Measurements from ENCODE around the gene IL20RA.
A peak's percentile ranks its signal among the peaks of the same experiment; 100 is the strongest.

Gene IL20RA

DNA sequence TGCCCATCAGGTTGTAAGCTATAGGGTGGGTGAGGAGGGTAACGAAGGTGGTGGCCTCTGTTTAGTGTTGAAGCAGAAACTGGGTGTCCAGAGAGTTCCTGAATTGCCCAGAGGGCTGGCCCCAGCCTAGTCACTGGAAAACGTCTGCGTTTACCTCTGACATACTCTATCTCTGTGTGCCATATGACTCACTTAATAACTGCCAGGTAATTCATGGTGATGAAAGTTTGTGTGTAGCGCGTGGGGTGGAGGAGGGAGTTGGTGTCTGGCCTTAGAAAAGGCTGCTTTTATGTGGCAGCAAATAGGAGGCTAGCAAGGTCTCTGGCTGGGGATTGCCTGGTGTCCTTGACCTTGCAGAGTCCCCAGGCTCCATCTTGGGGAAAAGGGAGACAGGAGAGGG lies 75.3 kb downstream of the IL20RA start:
- DNase-seq (ENCODE audit: low read depth): no peak
- H3K4me3 ChIP-seq (replicated peaks; ENCODE audit: low read depth, low read length): no peak overlapping the region
- TF ChIP-seq, protein P1, sequence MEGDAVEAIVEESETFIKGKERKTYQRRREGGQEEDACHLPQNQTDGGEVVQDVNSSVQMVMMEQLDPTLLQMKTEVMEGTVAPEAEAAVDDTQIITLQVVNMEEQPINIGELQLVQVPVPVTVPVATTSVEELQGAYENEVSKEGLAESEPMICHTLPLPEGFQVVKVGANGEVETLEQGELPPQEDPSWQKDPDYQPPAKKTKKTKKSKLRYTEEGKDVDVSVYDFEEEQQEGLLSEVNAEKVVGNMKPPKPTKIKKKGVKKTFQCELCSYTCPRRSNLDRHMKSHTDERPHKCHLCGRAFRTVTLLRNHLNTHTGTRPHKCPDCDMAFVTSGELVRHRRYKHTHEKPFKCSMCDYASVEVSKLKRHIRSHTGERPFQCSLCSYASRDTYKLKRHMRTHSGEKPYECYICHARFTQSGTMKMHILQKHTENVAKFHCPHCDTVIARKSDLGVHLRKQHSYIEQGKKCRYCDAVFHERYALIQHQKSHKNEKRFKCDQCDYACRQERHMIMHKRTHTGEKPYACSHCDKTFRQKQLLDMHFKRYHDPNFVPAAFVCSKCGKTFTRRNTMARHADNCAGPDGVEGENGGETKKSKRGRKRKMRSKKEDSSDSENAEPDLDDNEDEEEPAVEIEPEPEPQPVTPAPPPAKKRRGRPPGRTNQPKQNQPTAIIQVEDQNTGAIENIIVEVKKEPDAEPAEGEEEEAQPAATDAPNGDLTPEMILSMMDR (IDR thresholded peaks at IDR 0.05; ENCODE audit: low read length, missing control alignments): no peak

DNA sequence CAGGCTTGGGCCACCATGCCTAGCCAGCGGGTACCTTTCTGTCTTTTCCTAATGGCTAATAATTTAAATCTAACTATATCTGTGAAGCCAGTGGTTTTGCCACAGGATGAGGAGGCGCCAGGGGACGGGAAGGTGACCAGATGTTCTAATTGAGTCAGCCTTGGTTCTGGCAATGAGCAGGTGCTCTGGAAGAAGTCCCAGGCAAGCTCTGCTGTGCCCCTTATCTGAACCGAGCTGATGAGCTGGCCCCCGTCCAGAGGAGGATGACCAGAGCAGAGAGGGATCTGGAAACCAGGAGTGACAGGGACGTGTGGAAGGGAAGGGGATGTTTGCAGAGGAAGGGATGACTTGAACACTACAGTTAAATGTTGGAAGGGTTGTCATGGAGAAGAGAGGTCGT lies 75.9 kb downstream of the IL20RA start:
- DNase-seq (ENCODE audit: low read depth): no peak
- H3K4me3 ChIP-seq (replicated peaks; ENCODE audit: low read depth, low read length): no peak overlapping the region
- TF ChIP-seq, protein P1 (IDR thresholded peaks at IDR 0.05; ENCODE audit: low read length, missing control alignments): no peak

DNA sequence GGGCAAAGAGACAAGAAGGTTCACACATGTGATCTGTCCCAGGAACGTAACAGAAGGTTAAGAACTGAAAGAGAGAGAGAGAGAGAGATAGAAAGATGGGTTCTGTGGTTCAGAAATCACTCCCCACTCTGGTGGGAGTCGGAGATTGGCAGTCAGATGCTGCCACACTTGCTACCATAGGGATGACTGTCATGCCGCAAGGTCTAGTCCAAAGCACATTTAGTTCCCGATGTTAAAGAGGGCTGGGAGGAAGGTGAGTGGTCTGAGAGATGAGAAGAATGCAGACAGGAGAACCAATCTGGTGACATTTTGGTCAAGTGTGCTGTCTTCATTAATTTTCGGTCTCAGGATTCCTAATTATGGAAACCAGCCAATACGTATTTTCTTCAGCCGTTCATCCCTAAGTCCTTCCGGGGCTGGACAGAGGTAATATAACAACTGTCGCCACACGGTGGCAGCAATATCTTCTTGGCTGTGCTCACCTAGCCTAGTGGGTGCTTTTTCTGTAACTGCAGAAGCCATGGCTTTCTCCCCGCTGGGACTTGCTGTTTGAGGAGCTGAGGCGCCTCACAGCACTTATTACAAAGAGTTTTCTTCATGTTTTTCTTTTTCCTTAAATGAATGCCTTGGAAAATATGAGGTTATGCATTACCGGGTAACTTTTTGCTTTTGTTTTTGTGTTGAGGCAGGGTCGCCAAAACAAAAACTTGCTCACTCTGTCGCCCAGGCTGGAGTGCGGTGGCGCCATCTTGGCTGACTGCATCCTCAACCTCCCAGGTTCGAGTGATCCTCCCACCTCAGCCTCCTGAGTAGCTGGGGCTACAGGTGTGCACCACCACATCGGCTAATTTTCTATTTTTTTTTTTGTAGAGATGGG lies 76.7 kb downstream of the IL20RA start:
- peak; percentile 73 for DNase-seq (ENCODE audit: low read depth)

GRCh38 chr6:136964398-136964797 lies 80.4 kb downstream of the IL20RA start:
- TF ChIP-seq, protein P1 (IDR thresholded peaks at IDR 0.05; ENCODE audit: low read length, missing control alignments): no peak
- DNase-seq (ENCODE audit: low read depth): no peak
- no peak overlapping the region for H3K4me3 ChIP-seq (replicated peaks; ENCODE audit: low read depth, low read length)

More for the DNA sequence above, 76.7 kb downstream of the IL20RA start:
- H3K4me3 ChIP-seq (replicated peaks; ENCODE audit: low read depth, low read length): no peak overlapping the region
- TF ChIP-seq, protein P1 (IDR thresholded peaks at IDR 0.05; ENCODE audit: low read length, missing control alignments): peak; percentile 68

GRCh38 chr6:136963259-136963658 lies 81.5 kb downstream of the IL20RA start:
- no peak overlapping the region for H3K4me3 ChIP-seq (replicated peaks; ENCODE audit: low read depth, low read length)
- TF ChIP-seq, protein P1 (IDR thresholded peaks at IDR 0.05; ENCODE audit: low read length, missing control alignments): no peak
- no peak for DNase-seq (ENCODE audit: low read depth)

DNA sequence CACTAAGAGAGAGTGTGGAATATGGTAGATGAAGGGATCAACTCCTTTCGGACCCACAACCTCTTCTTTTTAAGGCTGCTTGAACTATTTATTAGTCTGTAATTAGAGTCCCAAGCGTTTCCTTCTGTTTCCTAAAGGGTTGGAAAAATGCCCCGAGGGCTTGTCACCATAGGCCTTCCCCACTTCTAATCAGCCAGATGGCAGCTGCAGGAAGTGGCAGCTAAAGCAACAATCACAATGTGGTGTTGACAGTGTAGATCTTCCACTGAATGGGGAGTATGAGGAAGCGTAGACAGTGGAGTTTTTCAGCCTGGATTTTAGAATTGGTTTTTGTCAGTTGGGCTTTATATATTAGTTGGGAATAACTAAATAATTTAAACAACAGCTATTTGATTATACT lies 82.1 kb downstream of the IL20RA start:
- TF ChIP-seq, protein P1 (IDR thresholded peaks at IDR 0.05; ENCODE audit: low read length, missing control alignments): no peak
- no peak overlapping the region for H3K4me3 ChIP-seq (replicated peaks; ENCODE audit: low read depth, low read length)
- DNase-seq (ENCODE audit: low read depth): peak; percentile 5

DNA sequence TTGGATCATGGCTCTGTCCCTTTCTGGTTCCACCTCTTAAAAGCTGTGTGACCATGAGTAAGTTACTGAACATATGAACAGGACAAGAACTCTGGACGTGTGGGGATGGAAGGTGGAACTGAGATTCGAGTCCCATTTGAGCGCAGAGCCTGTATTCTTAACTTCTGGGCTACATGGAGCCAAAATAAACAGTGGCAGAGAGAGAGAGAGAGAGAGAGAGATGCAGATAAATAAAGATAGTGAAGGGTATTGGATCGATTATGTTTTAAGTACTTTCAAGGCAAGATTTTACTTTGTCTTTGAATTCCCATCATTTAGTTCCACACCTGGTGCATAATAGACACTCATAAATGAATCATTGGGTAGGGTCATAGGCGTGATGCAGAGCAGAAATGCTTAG lies 82.9 kb downstream of the IL20RA start:
- TF ChIP-seq, protein P1 (IDR thresholded peaks at IDR 0.05; ENCODE audit: low read length, missing control alignments): no peak
- DNase-seq (ENCODE audit: low read depth): no peak
- no peak overlapping the region for H3K4me3 ChIP-seq (replicated peaks; ENCODE audit: low read depth, low read length)
